ENCODE measurements around the gene ASB5. TPM values are rescaled to one million over a fixed set of nuclear protein-coding genes. Genes with fewer than 3 reads are reported as not detected.

The ASB5 gene
- total and polyA plus RNA-seq, 2 donors from 2014 or later: 0.25 to 0.37 TPM

DNA sequence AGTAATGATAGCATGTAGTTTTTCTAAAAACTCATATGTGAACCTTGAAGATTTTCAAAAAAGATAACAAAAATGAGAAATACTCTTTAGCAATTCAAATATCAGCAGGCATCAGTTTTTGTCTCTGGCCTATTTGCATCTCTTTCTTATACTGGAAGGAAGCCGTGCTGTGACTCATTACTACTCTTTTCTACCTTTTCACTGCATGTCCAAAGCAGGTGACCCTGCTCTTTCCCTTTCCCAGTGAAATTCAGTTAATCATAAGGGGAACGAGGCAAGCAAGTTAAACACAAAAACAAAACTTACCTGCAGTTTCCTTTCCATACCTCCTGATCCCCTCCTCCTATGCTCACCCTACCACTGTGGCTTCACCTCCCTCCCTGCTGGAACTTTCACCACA lies 83.0 kb downstream of the ASB5 start:
- no peaks in the 10 kb centered on the region for H3K9me3 ChIP-seq (ENCODE audit: control insufficient read depth in 2 of 3, insufficient read depth in 1 of 3, low read length in 3 of 3)
- no peaks in the 10 kb centered on the region for H3K4me1 ChIP-seq (ENCODE audit: control insufficient read depth in 2 of 3, insufficient read depth in 2 of 3, low read depth in 1 of 3, low read length in 3 of 3)
- H3K36me3 ChIP-seq (ENCODE audit: control insufficient read depth in 2 of 3, insufficient read depth in 3 of 3, low read length in 3 of 3): no peaks in the 10 kb centered on the region
- H3K27me3 ChIP-seq (ENCODE audit: control insufficient read depth, insufficient read depth, low read length): no peaks in the 10 kb centered on the region
- no peak overlapping the region for H3K27ac ChIP-seq (ENCODE audit: low read depth in 2 of 2, low read length in 2 of 2)
- DNase-seq (no peak), FAIRE-seq (no peak)
- intact Hi-C loops (cut with DNase I): no loop called here
- no peak overlapping the region for H3K9ac ChIP-seq (ENCODE audit: low read length in 3 of 3)
- TF ChIP-seq, protein P1, sequence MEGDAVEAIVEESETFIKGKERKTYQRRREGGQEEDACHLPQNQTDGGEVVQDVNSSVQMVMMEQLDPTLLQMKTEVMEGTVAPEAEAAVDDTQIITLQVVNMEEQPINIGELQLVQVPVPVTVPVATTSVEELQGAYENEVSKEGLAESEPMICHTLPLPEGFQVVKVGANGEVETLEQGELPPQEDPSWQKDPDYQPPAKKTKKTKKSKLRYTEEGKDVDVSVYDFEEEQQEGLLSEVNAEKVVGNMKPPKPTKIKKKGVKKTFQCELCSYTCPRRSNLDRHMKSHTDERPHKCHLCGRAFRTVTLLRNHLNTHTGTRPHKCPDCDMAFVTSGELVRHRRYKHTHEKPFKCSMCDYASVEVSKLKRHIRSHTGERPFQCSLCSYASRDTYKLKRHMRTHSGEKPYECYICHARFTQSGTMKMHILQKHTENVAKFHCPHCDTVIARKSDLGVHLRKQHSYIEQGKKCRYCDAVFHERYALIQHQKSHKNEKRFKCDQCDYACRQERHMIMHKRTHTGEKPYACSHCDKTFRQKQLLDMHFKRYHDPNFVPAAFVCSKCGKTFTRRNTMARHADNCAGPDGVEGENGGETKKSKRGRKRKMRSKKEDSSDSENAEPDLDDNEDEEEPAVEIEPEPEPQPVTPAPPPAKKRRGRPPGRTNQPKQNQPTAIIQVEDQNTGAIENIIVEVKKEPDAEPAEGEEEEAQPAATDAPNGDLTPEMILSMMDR (IDR thresholded peaks at IDR 0.05; ENCODE audit: borderline replicate concordance, extremely low read depth, insufficient read depth): no peak
- no peak overlapping the region for H3K4me3 ChIP-seq (ENCODE audit: low read length in 3 of 3)

DNA sequence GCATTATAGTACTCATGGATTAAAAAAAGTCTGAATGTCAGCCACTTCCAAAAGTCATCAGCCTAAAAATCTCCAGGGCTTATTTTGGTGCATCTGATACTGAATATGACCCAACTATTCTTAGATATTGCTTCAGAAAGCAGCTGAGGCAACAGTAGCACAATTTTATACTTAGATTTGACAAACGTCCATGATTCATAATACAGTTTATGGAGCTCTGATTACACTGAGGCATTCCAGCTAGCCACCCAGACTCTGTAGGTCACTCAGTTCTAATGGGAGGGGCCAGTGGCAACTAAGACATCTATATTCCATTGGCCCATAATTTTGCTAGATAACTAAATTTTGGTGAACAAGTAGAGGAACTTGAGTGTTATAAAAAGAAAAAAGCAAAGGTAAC lies 84.0 kb downstream of the ASB5 start:
- no peak for FAIRE-seq

More for the DNA sequence above, 84.0 kb downstream of the ASB5 start:
- TF ChIP-seq, protein P1 (IDR thresholded peaks at IDR 0.05; ENCODE audit: borderline replicate concordance, extremely low read depth, insufficient read depth): no peak
- Histone ChIP-seq H3K27me3 (ENCODE audit: control insufficient read depth, insufficient read depth, low read length) (no peaks in the 10 kb centered on the region), H3K27ac (ENCODE audit: low read depth in 2 of 2, low read length in 2 of 2) (no peak overlapping the region), H3K9ac (ENCODE audit: low read length in 3 of 3) (no peak overlapping the region), H3K4me1 (ENCODE audit: control insufficient read depth in 2 of 3, insufficient read depth in 2 of 3, low read depth in 1 of 3, low read length in 3 of 3) (no peaks in the 10 kb centered on the region), H3K36me3 (ENCODE audit: control insufficient read depth in 2 of 3, insufficient read depth in 3 of 3, low read length in 3 of 3) (no peaks in the 10 kb centered on the region), H3K9me3 (ENCODE audit: control insufficient read depth in 2 of 3, insufficient read depth in 1 of 3, low read length in 3 of 3) (no peaks in the 10 kb centered on the region), H3K4me3 (ENCODE audit: low read length in 3 of 3) (no peak overlapping the region)
- no peak for DNase-seq
- intact Hi-C loops (cut with DNase I): no loop called here

Other genes with a start within 250 kb of the ASB5 start
- 6.4 TPM for gene WDR17, start 203.4 kb downstream of the ASB5 start, total RNA-seq
- 1.4 TPM for gene WDR17, start 203.4 kb downstream of the ASB5 start, polyA plus RNA-seq (ENCODE audit: insufficient read depth, low read depth, low replicate concordance)
- 1.2 TPM for gene SPATA4, start 73.6 kb downstream of the ASB5 start, total RNA-seq
- 0.82 TPM for gene SPATA4, start 73.6 kb downstream of the ASB5 start, polyA plus RNA-seq (ENCODE audit: insufficient read depth, low read depth, low replicate concordance)
- 131 TPM for gene SPCS3, start 50.7 kb upstream of the ASB5 start, total RNA-seq
- gene SPCS3, start 50.7 kb upstream of the ASB5 start, polyA plus RNA-seq (ENCODE audit: insufficient read depth, low read depth, low replicate concordance): 28.7 TPM

All from kidney (tissue), 14 donors.